GM10248 (cell line): ENCODE results near the gene JMJD1C.
"Not testable (repeated sequence)": the region's sequence is repeated elsewhere in the genome, so short reads cannot be mapped to it uniquely, and the experiment has no call there.

Source experiments
- CTCF ChIA-PET: fragments of 300-600 bp; sonication (Branson Sonifier 250); formaldehyde crosslinking; extraction: SDS; loops from one replicate; lab custom pipeline; 2021; ENCODE audit warnings: antibody characterized with exemption; lab: Yijun Ruan, JAX
- POLR2A ChIA-PET: fragments of 350-650 bp; sonication (Branson Sonifier 250); formaldehyde crosslinking; extraction: SDS; loops from one replicate; lab custom pipeline; 2020; ENCODE audit warnings: antibody characterized with exemption; lab: Yijun Ruan, JAX
- DNase-seq: peaks from one replicate; pipeline ENCODE4 v3.0.0; 2012; ENCODE audit errors: extremely low spot score
- CTCF ChIP-seq: IDR thresholded peaks from 2 replicates; pipeline ENCODE4 v1.5.1; 2012; ENCODE audit warnings: mild to moderate bottlenecking, low read depth; ENCODE audit errors: extremely low read depth, missing control alignments, control extremely low read depth

The JMJD1C gene

GRCh38 chr10:63352976-63353375 is 112.8 kb downstream of the JMJD1C start:
- TF ChIP-seq CTCF, result no peak
- DNase-seq, result no peak
- POLR2A ChIA-PET, result no interaction called here
- CTCF ChIA-PET, result interaction anchor here (1.3 kb wide), 1 partner anchor 19 kb away, joined by 3 read pairs; no protein-coding TSS in a partner anchor

- TF ChIP-seq CTCF, result no peak
- ChIA-PET POLR2A (no interaction called here), CTCF (interaction anchor here (1.9 kb wide), 1 partner anchor 12 kb away, joined by 5 read pairs; no protein-coding TSS in a partner anchor)
- DNase-seq, result no peak
These were observed 117.4 kb downstream of the JMJD1C start for GRCh38 chr10:63348245-63348850.

GRCh38 chr10:63346015-63346441 is 119.7 kb downstream of the JMJD1C start:
- POLR2A ChIA-PET, result no interaction called here

GRCh38 chr10:63344269-63344668 is 121.5 kb downstream of the JMJD1C start:
- POLR2A ChIA-PET, result no interaction called here
- no peak for DNase-seq
- no peak for TF ChIP-seq CTCF
- CTCF ChIA-PET, result interaction anchor here (1.1 to 1.2 kb wide), 2 partner anchors 8 to 55 kb away, joined by 3 read pairs; no protein-coding TSS in a partner anchor

More at GRCh38 chr10:63346015-63346441, 119.7 kb downstream of the JMJD1C start:
- DNase-seq, result no peak
- TF ChIP-seq CTCF, result no peak
- CTCF ChIA-PET, result no interaction called here

- POLR2A ChIA-PET, result no interaction called here
- TF ChIP-seq CTCF, result no peak
- no peak for DNase-seq
- CTCF ChIA-PET, result interaction anchor here (1.2 kb wide), 1 partner anchor 286 kb away, joined by 6 read pairs; no protein-coding TSS in a partner anchor
These were observed 122.3 kb downstream of the JMJD1C start for GRCh38 chr10:63343476-63343875.

- DNase-seq, POLR2A ChIA-PET: not testable (repeated sequence)
- CTCF ChIA-PET, result interaction anchor here (1.0 to 1.5 kb wide), 4 partner anchors 10 to 380 kb away, joined by 3 to 4 read pairs (median 4); no protein-coding TSS in a partner anchor
These were observed 126.1 kb downstream of the JMJD1C start for GRCh38 chr10:63339640-63340039.
